ENCODE results near the gene MPP3.

MPP3 gene

GRCh38 chr17:43769426-43769825, 63.5 kb downstream of the MPP3 start:
- no peak for DNase-seq

- no peak for DNase-seq
Observed at GRCh38 chr17:43768943-43769342, 64.0 kb downstream of the MPP3 start.

GRCh38 chr17:43768382-43768781, 64.6 kb downstream of the MPP3 start:
- DNase-seq = peak; percentile 26

- no peak for DNase-seq
Observed at GRCh38 chr17:43767713-43768059, 65.3 kb downstream of the MPP3 start.

- no peak for DNase-seq
Observed at GRCh38 chr17:43767053-43767712, 65.8 kb downstream of the MPP3 start.

GRCh38 chr17:43766413-43767052, 66.4 kb downstream of the MPP3 start:
- DNase-seq = no peak

GRCh38 chr17:43760254-43760852, 72.6 kb downstream of the MPP3 start:
- DNase-seq = peak; percentile 49

GRCh38 chr17:43759836-43760235, 73.1 kb downstream of the MPP3 start:
- DNase-seq = no peak

- no peak for DNase-seq
Observed at GRCh38 chr17:43758497-43759174, 74.3 kb downstream of the MPP3 start, which contains the start of gene SOST. SOST (minus strand) TSS chr17:43758791; CDS start chr17:43758741, 50 bp downstream.

GRCh38 chr17:43758086-43758485, 74.9 kb downstream of the MPP3 start:
- DNase-seq = no peak

GRCh38 chr17:43757171-43757660, 75.7 kb downstream of the MPP3 start:
- DNase-seq = no peak

- DNase-seq = no peak
Observed at GRCh38 chr17:43756201-43756600, 76.7 kb downstream of the MPP3 start.

- DNase-seq = no peak
Observed at GRCh38 chr17:43755389-43755875, 77.5 kb downstream of the MPP3 start.

- no peak for DNase-seq
Observed at GRCh38 chr17:43754947-43755346, 78.0 kb downstream of the MPP3 start.

- no peak for DNase-seq
Observed at GRCh38 chr17:43753493-43754129, 79.3 kb downstream of the MPP3 start.

Measured in KG1 (cell line).